Epithelial cell of proximal tubule (primary cell): Measurements from ENCODE around the gene CUX1. TPM values are rescaled to one million over a fixed set of nuclear protein-coding genes. Genes with fewer than 3 reads are reported as not detected.
"Not testable (repeated sequence)": the region's sequence is repeated elsewhere in the genome, so short reads cannot be mapped to it uniquely, and the experiment has no call there.

ENCODE experiments used
- DNase-seq: peaks from one replicate; pipeline ENCODE4 v3.0.0-alpha.2; 2011; ENCODE audit warnings: low read depth
- H3K4me3 ChIP-seq: 2 replicates; pipeline ENCODE4 v1.5.1; 2011; ENCODE audit warnings: low read depth, mild to moderate bottlenecking, low read length
- CTCF ChIP-seq: conservative IDR thresholded peaks from 2 replicates; pipeline ENCODE4 v1.5.1; 2012; ENCODE audit warnings: low read depth, mild to moderate bottlenecking, low read length
- total RNA-seq: library from RNA; depleted of rRNA; stranded (reverse); fragments of >200 nt; gene quantifications from 2 replicates; pipeline ENCODE4 v1.2.3, GENCODE V29; 2015

CUX1 gene
- total RNA-seq, 1 donor from 2014 or later = 37.3 TPM

GRCh38 chr7:102296179-102296438, 478.7 kb downstream of the CUX1 start:
- no peak for DNase-seq
- TF ChIP-seq CTCF = no peak
- H3K4me3 ChIP-seq = no peak overlapping the region

GRCh38 chr7:102296514-102296913, 479.1 kb downstream of the CUX1 start:
- TF ChIP-seq CTCF = no peak
- DNase-seq = no peak
- H3K4me3 ChIP-seq = no peak overlapping the region

- no peak for DNase-seq
- H3K4me3 ChIP-seq = no peak overlapping the region
- TF ChIP-seq CTCF = no peak
Measured at GRCh38 chr7:102297487-102298218, 480.2 kb downstream of the CUX1 start.

- DNase-seq = no peak
Measured at GRCh38 chr7:102300643-102301221, 483.3 kb downstream of the CUX1 start.

GRCh38 chr7:102301367-102301766, 483.9 kb downstream of the CUX1 start:
- DNase-seq = not testable (repeated sequence)

More at GRCh38 chr7:102300643-102301221, 483.3 kb downstream of the CUX1 start:
- TF ChIP-seq CTCF = peak; percentile 45
- no peak overlapping the region for H3K4me3 ChIP-seq

GRCh38 chr7:102302025-102302424, 484.6 kb downstream of the CUX1 start:
- no peak for DNase-seq
- TF ChIP-seq CTCF = no peak

More at GRCh38 chr7:102301367-102301766, 483.9 kb downstream of the CUX1 start:
- H3K4me3 ChIP-seq = not testable (repeated sequence)

GRCh38 chr7:102303669-102304422, 486.4 kb downstream of the CUX1 start:
- no peak overlapping the region for H3K4me3 ChIP-seq
- DNase-seq = no peak
- no peak for TF ChIP-seq CTCF

More at GRCh38 chr7:102302025-102302424, 484.6 kb downstream of the CUX1 start:
- H3K4me3 ChIP-seq = no peak overlapping the region
